ENCODE data around the gene HFM1. TPM values are rescaled to one million over a fixed set of nuclear protein-coding genes. Genes with fewer than 3 reads are reported as not detected.

Gene HFM1
- polyA plus RNA-seq, 1 donor (not counting 4 experiments of a cell fraction or from before 2014, with no cell fraction given), result not detected

- no peaks in the 10 kb centered on the region for H3K79me2 ChIP-seq (ENCODE audit: control insufficient read depth, insufficient read depth, low read length)
- FAIRE-seq, result no peak
- H3K27ac ChIP-seq (ENCODE audit: control insufficient read depth, insufficient read depth, low read length), result no peak overlapping the region
- H2AFZ ChIP-seq (ENCODE audit: control insufficient read depth, low read length), result no peak overlapping the region
- H3K9ac ChIP-seq (ENCODE audit: control insufficient read depth, extremely low read depth, insufficient read depth, low read length), result no peak overlapping the region
- TF ChIP-seq CTCF (optimal IDR thresholded peaks at IDR 0.05 in 1 of 3, IDR thresholded peaks at IDR 0.05 in 1 of 3, conservative IDR thresholded peaks at IDR 0.05 in 1 of 3; ENCODE audit: extremely low read depth in 1 of 3, insufficient read depth in 2 of 3, low read length in 3 of 3), result no peak
- H3K27me3 ChIP-seq (ENCODE audit: control insufficient read depth, extremely low read depth, insufficient read depth, low read length), result no peaks in the 10 kb centered on the region
- no peaks in the 10 kb centered on the region for H3K4me1 ChIP-seq (ENCODE audit: control insufficient read depth, extremely low read depth, insufficient read depth, low read length)
- H4K20me1 ChIP-seq (ENCODE audit: control insufficient read depth, extremely low read depth, insufficient read depth, low read length), result no peaks in the 10 kb centered on the region
- H3K4me2 ChIP-seq (ENCODE audit: control insufficient read depth, extremely low read depth, insufficient read depth, low read depth, low read length), result no peak overlapping the region
- H3K36me3 ChIP-seq (ENCODE audit: control insufficient read depth in 2 of 2, extremely low read depth in 1 of 2, insufficient read depth in 2 of 2, low read length in 2 of 2), result no peaks in the 10 kb centered on the region
- DNase-seq (ENCODE audit: low read depth, low spot score), result no peak
- dilution Hi-C loops (cut with MboI; ENCODE audit: extremely low pct_ligation_motif_present, low sequenced_read_pairs), result no loop called here
- H3K4me3 ChIP-seq (ENCODE audit: control insufficient read depth in 2 of 3, extremely low read depth in 1 of 3, insufficient read depth in 2 of 3, low read depth in 1 of 3, low read length in 3 of 3), result no peak overlapping the region
- H3K9me1 ChIP-seq (ENCODE audit: control insufficient read depth, extremely low read depth, insufficient read depth, low read length), result no peaks in the 10 kb centered on the region
- H3K9me3 ChIP-seq (ENCODE audit: control insufficient read depth, low read depth, low read length), result no peaks in the 10 kb centered on the region
Measured at GRCh38 chr1:91311672-91312071, 93.0 kb downstream of the HFM1 start.

- dilution Hi-C loops (cut with MboI; ENCODE audit: extremely low pct_ligation_motif_present, low sequenced_read_pairs), result no loop called here
- Histone ChIP-seq H2AFZ (ENCODE audit: control insufficient read depth, low read length) (no peak overlapping the region), H3K27ac (ENCODE audit: control insufficient read depth, insufficient read depth, low read length) (no peak overlapping the region), H3K79me2 (ENCODE audit: control insufficient read depth, insufficient read depth, low read length) (no peaks in the 10 kb centered on the region), H3K4me2 (ENCODE audit: control insufficient read depth, extremely low read depth, insufficient read depth, low read depth, low read length) (no peak overlapping the region), H3K4me1 (ENCODE audit: control insufficient read depth, extremely low read depth, insufficient read depth, low read length) (no peaks in the 10 kb centered on the region), H3K27me3 (ENCODE audit: control insufficient read depth, extremely low read depth, insufficient read depth, low read length) (no peaks in the 10 kb centered on the region), H3K4me3 (ENCODE audit: control insufficient read depth in 2 of 3, extremely low read depth in 1 of 3, insufficient read depth in 2 of 3, low read depth in 1 of 3, low read length in 3 of 3) (no peak overlapping the region), H3K9me3 (ENCODE audit: control insufficient read depth, low read depth, low read length) (no peaks in the 10 kb centered on the region), H4K20me1 (ENCODE audit: control insufficient read depth, extremely low read depth, insufficient read depth, low read length) (no peaks in the 10 kb centered on the region), H3K36me3 (ENCODE audit: control insufficient read depth in 2 of 2, extremely low read depth in 1 of 2, insufficient read depth in 2 of 2, low read length in 2 of 2) (no peaks in the 10 kb centered on the region), H3K9me1 (ENCODE audit: control insufficient read depth, extremely low read depth, insufficient read depth, low read length) (no peaks in the 10 kb centered on the region), H3K9ac (ENCODE audit: control insufficient read depth, extremely low read depth, insufficient read depth, low read length) (no peak overlapping the region)
- TF ChIP-seq EZH2 (IDR thresholded peaks at IDR 0.05; ENCODE audit: low read length) (no peak), CTCF (optimal IDR thresholded peaks at IDR 0.05 in 1 of 3, IDR thresholded peaks at IDR 0.05 in 1 of 3, conservative IDR thresholded peaks at IDR 0.05 in 1 of 3; ENCODE audit: extremely low read depth in 1 of 3, insufficient read depth in 2 of 3, low read length in 3 of 3) (no peak)
- DNase-seq (ENCODE audit: low read depth, low spot score), result no peak
- no peak for FAIRE-seq
Measured at GRCh38 chr1:91308544-91308943, 96.1 kb downstream of the HFM1 start.

All from keratinocyte (primary cell).